GM19023 (cell line): ENCODE results near the gene GAMT.
"Not testable (repeated sequence)": the region's sequence is repeated elsewhere in the genome, so short reads cannot be mapped to it uniquely, and the experiment has no call there.

Experiments
- ATAC-seq: cut with Tn5 transposase; IDR thresholded peaks from one replicate; pipeline ENCODE4 v1.9.1; 2021; ENCODE audit warnings: mild to moderate bottlenecking, moderate library complexity; ENCODE audit not compliant: unreplicated experiment

GAMT gene

DNA sequence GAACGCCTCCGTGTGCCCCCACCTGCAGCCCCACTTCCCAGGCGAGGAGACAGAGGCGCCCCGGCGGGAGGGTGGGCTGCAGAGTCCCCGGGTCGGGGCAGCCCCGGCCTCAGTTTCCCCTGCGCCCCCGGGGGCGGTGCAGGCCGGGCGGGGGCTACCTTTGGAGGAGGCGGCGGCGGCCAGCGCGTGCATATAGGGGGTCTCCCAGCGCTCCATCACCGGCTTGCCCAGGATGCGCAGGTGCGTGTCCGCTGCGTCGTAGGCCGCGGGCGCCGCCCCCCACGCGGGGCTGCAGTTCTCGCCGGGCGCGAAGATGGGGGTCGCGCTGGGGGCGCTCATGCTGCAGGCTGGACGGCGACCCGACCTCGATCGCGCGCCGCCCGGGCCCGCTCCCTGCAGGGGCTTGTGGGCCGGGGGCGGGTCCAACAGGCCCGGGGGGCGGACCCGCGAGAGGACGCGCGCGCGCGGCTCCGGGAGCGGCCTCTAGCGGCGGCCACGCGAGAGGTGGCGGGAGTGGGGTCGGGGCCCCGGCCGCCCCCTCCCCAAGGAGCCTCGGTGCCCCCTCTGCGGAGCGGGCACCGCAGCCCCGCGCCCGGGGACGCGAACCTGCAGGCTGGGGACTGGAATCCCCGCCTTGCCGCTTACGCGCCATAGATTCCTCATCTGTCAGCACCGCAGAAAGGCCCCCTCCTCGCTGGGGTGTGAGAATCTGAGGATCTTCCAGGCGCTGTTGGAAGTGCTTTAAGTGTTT is at the start of gene GAMT:
Gene GAMT, minus strand, starts transcription at position 405 of the 751 bp plus-strand sequence. Its CDS starts 66 bp downstream, at position 339.
- no peak for ATAC-seq

DNA sequence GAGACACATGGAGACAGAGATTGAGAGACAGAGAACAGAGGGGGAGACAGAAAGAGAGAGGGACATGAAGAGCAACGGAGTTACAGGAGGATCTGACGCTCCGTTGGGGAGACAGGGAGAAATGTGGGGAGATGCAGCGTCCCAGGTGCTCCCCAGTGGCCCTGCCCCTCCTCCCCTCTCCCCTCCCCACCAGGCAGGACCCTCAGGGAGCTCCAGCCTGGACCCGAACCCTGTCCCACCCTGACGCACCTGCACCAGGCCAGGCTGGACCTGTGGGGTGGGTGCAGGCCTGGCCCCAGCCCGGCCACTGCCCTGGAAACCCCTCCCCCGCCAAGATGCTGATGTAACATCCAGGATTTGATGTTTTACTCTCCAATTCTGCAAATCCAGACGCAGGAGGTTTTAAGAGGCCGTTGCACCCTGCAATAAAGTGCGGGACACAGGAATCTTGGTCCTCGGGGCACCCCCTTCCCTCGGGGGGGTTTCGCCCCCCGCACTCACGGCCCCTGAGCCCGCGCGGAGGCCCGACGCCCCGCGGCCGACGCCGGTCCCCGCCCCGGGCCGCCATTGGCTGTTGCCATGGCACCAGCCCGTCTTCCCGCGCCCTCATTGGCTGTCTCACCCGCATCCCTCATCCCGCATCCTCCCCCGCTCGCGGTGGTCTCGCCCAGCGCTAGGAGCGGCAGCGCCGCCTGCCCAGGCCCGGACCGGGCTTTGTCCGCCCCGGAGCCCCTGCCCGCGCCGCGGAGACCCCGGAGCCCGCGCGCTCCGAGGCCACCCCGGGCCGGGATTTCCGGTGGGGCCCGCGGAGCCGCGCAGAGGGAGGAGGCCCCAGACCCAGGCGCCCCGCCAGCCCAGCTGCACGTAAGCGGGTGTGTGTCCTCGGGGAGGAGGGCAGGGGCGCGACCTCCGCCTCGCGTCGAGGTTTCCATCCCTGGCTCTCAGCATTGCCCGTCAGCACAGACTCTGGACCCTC is 48.4 kb upstream of the GAMT start, which contains the start of gene APC2:
Gene APC2, plus strand, starts transcription at position 655 of the 976 bp plus-strand sequence. CDS start 2,881 bp downstream, outside the sequence.
- ATAC-seq, result no peak

GRCh38 chr19:1447944-1448343 is 46.6 kb upstream of the GAMT start:
- ATAC-seq, result no peak

DNA sequence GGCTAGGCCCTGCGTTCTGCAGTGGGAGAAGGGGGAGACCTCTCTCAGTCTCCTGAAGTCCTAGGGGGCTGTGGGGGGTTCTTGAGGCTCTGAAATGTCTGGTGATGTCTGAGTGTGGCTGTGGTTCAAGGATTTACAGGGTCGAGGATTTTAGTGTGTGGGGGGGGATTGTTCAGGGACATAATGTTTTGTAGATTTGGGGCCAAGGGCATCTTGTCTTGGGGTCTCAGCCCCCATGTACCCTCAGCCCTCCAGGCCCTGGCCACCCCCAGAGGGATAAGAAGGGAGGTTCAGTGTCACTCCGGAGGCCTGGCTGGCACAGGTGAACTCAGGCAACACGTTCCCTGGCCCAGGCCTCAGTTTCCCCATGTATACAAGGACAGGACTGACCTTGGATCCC is 46.2 kb upstream of the GAMT start:
- ATAC-seq, result no peak

GRCh38 chr19:1446713-1447481 is 45.6 kb upstream of the GAMT start:
- ATAC-seq, result no peak

DNA sequence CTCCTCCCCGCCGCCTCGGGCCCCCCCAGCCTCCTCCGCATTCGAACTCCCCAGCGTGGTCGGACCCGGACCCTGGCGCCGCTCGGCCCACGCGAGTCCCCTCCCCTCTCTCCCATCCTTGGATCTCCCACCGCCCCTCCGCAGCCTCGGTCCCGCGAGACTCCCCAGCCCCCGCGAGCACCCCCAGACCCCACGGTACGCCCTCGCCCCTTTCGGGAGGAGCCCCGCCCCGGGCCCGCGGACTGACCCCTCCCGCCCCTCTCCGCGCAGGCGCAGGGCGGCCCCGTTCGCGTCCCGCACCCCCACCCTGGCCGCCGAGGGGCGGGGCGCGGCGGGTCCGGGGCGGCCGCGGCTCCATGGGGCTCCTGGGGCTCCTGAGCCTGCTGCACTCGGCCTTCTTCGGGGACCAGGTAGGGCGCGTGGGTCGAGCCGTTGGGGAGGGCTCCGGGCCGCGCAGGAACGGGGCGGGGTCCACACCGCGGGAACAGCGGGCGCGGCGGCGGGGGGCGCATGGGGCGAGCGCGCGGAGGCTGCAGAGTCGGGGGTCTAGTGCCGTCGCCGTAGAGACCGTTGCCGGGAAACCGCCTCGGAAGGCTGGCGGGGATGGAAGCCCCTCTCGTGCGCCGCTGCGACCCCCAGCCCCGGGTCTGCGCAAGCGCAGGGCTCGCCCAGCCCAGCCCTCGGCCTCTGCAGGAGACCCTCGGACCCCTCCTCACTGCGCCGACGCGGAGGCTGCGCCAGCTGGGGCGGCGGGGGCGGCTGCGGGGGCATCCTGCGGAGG is 44.8 kb upstream of the GAMT start:
- no peak for ATAC-seq

DNA sequence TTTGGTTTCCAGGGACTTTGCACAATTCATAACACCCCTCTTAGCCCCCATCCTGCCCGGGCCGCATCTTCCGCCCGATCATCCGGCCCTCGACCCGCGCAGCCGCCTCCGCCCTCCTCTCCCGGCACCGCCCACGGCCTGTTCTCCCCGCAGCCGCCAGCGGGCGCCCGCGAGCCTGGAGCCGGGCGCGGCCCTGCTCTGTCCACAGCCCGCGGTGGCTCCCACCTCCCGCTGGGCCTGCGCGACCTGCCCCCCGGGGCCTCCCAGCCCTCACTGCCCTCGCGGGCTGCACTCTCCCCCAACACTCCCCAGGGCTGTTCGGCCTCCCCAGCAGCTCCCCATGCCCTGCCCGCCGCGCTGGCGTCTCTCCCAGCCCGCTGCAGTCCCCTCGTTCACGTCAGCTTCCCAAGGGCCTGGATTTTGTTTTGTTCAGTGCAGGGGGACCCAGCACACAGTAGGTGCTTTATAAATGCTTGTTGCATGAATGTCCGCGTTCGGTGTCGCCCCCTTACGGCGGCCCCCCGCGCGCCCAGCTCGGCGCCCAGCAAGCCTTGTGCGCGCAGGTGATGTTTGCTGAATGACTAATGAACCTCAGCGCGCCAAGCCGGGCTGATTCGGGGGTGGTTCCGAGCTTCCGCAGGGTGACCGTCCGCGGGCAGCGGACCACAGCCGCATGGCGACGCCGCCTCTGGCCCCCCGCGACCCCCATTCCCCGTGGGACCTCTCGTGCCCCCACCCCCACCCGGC is 44.0 kb upstream of the GAMT start:
- ATAC-seq, result peak; percentile 73

GRCh38 chr19:1441677-1442438 is 40.5 kb upstream of the GAMT start:
- ATAC-seq, result no peak

DNA sequence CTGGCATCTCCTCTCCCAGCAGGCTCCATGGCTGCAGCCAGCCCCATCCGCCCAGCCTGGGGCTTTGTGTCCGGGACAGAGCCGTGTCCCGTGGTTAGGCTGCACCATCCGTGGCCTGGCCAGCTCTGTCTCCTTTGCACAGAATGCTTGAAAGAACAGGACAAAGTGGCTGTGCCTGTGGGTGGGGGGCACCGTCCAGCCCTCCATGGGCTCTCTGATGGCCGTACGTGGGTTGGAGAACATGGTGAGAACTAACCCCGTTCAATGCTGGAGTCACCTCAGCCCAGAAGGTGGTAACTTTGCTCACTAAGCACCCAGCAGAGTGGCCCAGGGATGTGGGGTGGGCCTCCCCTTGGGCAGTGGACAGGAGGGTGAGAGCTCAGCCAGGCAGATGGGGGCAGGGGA is 39.7 kb upstream of the GAMT start:
- no peak for ATAC-seq

DNA sequence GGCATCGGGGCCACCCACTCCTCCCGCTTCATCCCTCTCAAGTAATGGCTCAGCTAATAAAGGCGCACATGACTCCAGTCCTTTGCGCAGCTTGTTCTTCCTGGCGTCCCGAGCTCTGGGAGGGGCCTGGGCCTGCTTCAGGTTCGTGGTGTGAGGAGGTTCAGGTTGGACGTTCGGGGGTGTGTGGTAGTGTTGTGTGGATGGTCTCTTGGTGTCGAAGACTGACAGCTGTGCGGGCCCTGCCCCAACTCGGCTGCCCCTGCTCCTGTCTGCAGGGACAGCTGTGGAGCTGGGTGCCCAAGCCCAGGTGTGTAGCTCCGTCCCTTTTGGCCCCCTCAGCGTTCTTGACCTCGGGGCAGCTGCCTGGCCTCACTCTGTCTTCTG is 39.1 kb upstream of the GAMT start:
- no peak for ATAC-seq

GRCh38 chr19:1439525-1440417 is 38.4 kb upstream of the GAMT start:
- ATAC-seq, result not testable (repeated sequence)

DNA sequence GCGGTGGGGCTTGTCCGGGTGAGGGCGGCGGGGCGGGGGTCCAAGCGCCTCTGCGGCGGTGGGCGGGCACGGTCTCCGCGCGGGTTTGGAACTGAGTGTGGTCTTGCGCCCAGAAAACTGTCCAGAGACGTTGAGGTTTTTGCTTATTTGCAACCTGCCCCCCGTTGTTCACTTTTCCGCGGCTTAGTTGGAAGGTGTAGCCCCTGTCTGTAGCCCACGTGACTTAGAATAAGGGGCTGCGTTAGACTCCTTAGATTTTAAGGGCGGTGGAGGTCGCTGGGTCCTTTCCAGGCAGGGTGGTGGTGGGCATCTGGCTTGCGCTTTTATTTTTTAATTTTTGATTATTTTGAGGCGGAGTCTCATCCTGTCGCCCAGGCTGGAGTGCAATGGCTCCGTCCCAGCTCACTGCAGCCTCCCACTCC is 37.6 kb upstream of the GAMT start:
- ATAC-seq, result no peak

DNA sequence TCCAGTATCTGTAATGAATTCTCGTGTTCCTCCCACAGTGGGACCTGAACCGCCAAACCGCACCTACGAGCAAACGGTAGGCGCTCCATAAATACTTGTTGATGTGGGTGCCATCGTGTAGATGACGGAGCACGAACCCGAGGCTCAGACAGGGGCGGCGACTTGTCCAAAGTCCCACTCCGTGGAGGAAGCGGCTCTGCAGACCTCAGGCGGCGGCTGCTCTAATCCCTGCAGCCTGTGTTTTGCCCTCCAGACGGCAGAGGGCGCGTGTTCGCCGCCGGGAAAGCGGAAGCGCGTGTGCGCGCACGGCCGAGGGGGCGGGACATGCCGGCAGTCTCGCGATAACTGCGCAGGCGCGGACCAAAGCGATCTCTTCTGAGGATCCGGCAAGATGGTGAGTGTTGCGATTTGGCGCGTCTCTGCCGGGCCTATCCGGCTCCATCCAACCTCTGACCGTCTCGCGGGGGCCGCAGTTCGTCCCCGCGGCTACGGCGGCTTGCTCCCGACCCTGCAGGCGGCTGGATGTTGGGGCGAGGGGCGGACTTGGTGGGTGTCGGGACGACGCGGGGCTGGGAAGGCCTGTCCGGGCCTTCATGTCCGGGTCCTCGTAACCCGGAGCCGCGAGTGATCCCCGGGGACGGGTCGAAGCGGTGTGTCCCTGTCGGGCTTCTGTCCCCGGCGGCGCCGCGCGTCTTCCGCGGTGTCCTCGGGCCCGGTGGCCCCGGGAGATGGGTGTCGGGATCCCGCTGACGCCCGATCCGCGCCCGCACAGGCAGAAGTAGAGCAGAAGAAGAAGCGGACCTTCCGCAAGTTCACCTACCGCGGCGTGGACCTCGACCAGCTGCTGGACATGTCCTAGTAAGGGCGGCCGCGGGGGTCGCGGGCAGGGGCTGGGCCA is 36.9 kb upstream of the GAMT start, which contains the start of gene RPS15:
Gene RPS15, plus strand, starts transcription at position 362 of the 898 bp plus-strand sequence. Its CDS starts 30 bp downstream, at position 392.
- ATAC-seq, result peak; percentile 77

- no peak for ATAC-seq
Observed at GRCh38 chr19:1437609-1438008, 36.3 kb upstream of the GAMT start.

- no peak for ATAC-seq
Observed at GRCh38 chr19:1435378-1435989, 34.1 kb upstream of the GAMT start.

DNA sequence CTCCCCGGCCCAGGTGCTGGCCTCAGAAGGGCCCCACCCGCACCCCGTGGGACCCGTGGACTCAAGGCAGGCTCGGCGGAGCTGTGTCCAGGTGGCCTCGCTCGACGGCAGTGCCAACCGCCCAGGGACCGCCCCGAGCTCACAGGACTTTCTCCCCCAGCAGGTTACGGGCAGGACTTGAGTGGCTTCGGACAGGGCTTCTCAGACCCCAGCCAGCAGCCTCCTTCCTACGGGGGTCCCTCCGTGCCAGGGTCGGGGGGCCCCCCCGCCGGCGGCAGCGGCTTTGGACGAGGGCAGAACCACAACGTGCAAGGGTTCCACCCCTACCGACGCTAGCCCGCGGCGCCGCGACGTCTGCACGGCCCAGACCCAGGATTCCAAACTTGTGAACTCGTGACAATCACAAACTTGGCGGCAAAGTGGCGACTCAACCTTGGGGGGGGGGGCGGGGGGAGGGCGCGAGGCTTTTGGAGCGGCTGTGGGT is 33.3 kb upstream of the GAMT start:
- ATAC-seq, result no peak
